Endothelial cell of umbilical vein (primary cell): ENCODE results near the gene IMPA2. TPM values are rescaled to one million over a fixed set of nuclear protein-coding genes. Genes with fewer than 3 reads are reported as not detected.
A peak's percentile ranks its signal among the peaks of the same experiment; 100 is the strongest.

Experiments
- BruUV-seq: library from RNA; stranded (reverse); fragments of 400-500 nt; replicated peaks from 2 replicates; lab custom pipeline; 2021; lab: Mats Ljungman, UMichigan
- CTCF ChIA-PET: fragments of 300-600, 350-600 bp; sonication (Branson Sonifier 250); formaldehyde crosslinking; loops from one replicate; lab custom pipeline; 2021; ENCODE audit warnings: antibody characterized with exemption, inconsistent platforms; lab: Charles Lee
- POLR2A ChIA-PET: fragments of 300-600, 350-600 bp; sonication (Branson Sonifier 250); formaldehyde crosslinking; loops from one replicate; lab custom pipeline; 2021; ENCODE audit warnings: antibody characterized with exemption, inconsistent platforms; lab: Charles Lee
- DNase-seq: peaks from one replicate; pipeline ENCODE4 v3.0.0-alpha.2; 2011; ENCODE audit warnings: low read depth, low spot score
- FAIRE-seq: peaks from 2 replicates; lab custom pipeline; 2011; peaks lifted over from hg19 to GRCh38; lab: Jason Lieb, UNC
- H2AFZ ChIP-seq: 2 replicates; pipeline ENCODE4 v1.6.0; 2012; ENCODE audit warnings: low read depth, low read length, control low read depth, inconsistent platforms
- H3K27ac ChIP-seq: 2 replicates; pipeline ENCODE4 v1.5.1; 2011; ENCODE audit warnings: low read depth, mild to moderate bottlenecking, control low read depth, low read length, moderate library complexity; ENCODE audit not compliant: insufficient read depth
- H3K27me3 ChIP-seq, 2 experiments: 2 replicates each; pipeline versions ENCODE4 v1.6.0 to v1.6.1; 2011; ENCODE audit warnings: low read length in 2 of 2, mixed read lengths in 1 of 2; ENCODE audit not compliant: control insufficient read depth in 2 of 2, insufficient read depth in 2 of 2
- H3K36me3 ChIP-seq, 2 experiments: 2 replicates in 1 of 2; 3 replicates in 1 of 2; pipeline ENCODE4 v1.5.1; 2011; ENCODE audit warnings: low read length in 2 of 2, mild to moderate bottlenecking in 1 of 2, moderate library complexity in 1 of 2; ENCODE audit not compliant: control insufficient read depth in 2 of 2, insufficient read depth in 2 of 2; ENCODE audit errors: extremely low read depth in 1 of 2
- H3K4me1 ChIP-seq: 3 replicates; pipeline ENCODE4 v1.5.1; 2011; ENCODE audit warnings: mild to moderate bottlenecking, low read length; ENCODE audit not compliant: control insufficient read depth, insufficient read depth; ENCODE audit errors: extremely low read depth
- H3K4me2 ChIP-seq: 2 replicates; pipeline ENCODE4 v1.6.1; 2011; ENCODE audit warnings: low read length, control low read depth, mixed read lengths; ENCODE audit not compliant: insufficient read depth
- H3K4me3 ChIP-seq, 3 experiments: fragments of 200-600 bp in 1 of 3; sonication (generic), shearing (Covaris generic) in 1 of 3; replicated peaks in 1 of 3; 2 replicates each; pipeline ENCODE4 v1.5.1; 2011 to 2016; ENCODE audit warnings: control low read depth in 3 of 3, low read length in 3 of 3, mild to moderate bottlenecking in 2 of 3, inconsistent platforms in 1 of 3, low read depth in 1 of 3, moderate library complexity in 1 of 3; ENCODE audit not compliant: insufficient read depth in 1 of 3
- H3K79me2 ChIP-seq: 2 replicates; pipeline ENCODE4 v1.6.0; 2012; ENCODE audit warnings: low read length, inconsistent platforms; ENCODE audit not compliant: control insufficient read depth, insufficient read depth
- H3K9ac ChIP-seq: replicated peaks from 2 replicates; pipeline ENCODE3; 2011; ENCODE audit warnings: low read length, control low read depth; ENCODE audit not compliant: insufficient read depth; ENCODE audit errors: extremely low read depth
- H3K9me1 ChIP-seq: replicated peaks from 3 replicates; pipeline ENCODE4 v1.6.0; 2011; ENCODE audit warnings: mild to moderate bottlenecking, low read length; ENCODE audit not compliant: control insufficient read depth, insufficient read depth; ENCODE audit errors: extremely low read depth
- H3K9me3 ChIP-seq: replicated peaks from 2 replicates; pipeline ENCODE4 v1.5.1; 2012; ENCODE audit warnings: low read length, inconsistent platforms; ENCODE audit not compliant: control insufficient read depth, insufficient read depth
- H4K20me1 ChIP-seq: replicated peaks from 2 replicates; pipeline ENCODE3; 2011; ENCODE audit warnings: mild to moderate bottlenecking, low read length; ENCODE audit not compliant: control insufficient read depth, insufficient read depth; ENCODE audit errors: extremely low read depth
- CTCF ChIP-seq, 2 donors: IDR thresholded peaks; 1 replicate in 1 of 2; 2 replicates in 1 of 2; pipeline ENCODE4 v1.5.1; 2011; ENCODE audit warnings: low read length in 2 of 2, mild to moderate bottlenecking in 2 of 2, moderate library complexity in 2 of 2, control low read depth in 1 of 2, inconsistent platforms in 1 of 2, low read depth in 1 of 2; ENCODE audit not compliant: insufficient read depth in 1 of 2; ENCODE audit errors: extremely low read depth in 1 of 2
- EZH2 ChIP-seq: IDR thresholded peaks from 2 replicates; pipeline ENCODE4 v1.6.1; 2012; ENCODE audit warnings: borderline replicate concordance, low read depth, mild to moderate bottlenecking, moderate library complexity, low read length, inconsistent platforms; ENCODE audit not compliant: severe bottlenecking
- FOS ChIP-seq: IDR thresholded peaks from 2 replicates; pipeline ENCODE4 v1.6.1; 2011; ENCODE audit warnings: mild to moderate bottlenecking, low read length, moderate library complexity, borderline replicate concordance; ENCODE audit not compliant: insufficient read depth
- GATA2 ChIP-seq: IDR thresholded peaks from 2 replicates; pipeline ENCODE4 v1.7.0; 2011; ENCODE audit warnings: low read depth, mild to moderate bottlenecking, moderate library complexity, mixed read lengths, low read length; ENCODE audit not compliant: insufficient read length, insufficient read depth
- JUN ChIP-seq: IDR thresholded peaks from 2 replicates; pipeline ENCODE4 v1.6.1; 2011; ENCODE audit warnings: borderline replicate concordance, low read depth; ENCODE audit not compliant: insufficient read length, insufficient read depth
- MAX ChIP-seq: IDR thresholded peaks from 2 replicates; pipeline ENCODE4 v1.6.1; 2011; ENCODE audit not compliant: insufficient read depth, insufficient read length
- MYC ChIP-seq: IDR thresholded peaks from one replicate; pipeline ENCODE4 v1.6.1; 2011; ENCODE audit warnings: mild to moderate bottlenecking, low read depth, low read length
- POLR2A ChIP-seq: IDR thresholded peaks from 2 replicates; pipeline ENCODE4 v1.6.1; 2012; ENCODE audit warnings: low read depth, mild to moderate bottlenecking, control low read depth, low read length
- POLR2AphosphoS5 ChIP-seq: IDR thresholded peaks from 2 replicates; pipeline ENCODE4 v1.6.1; 2012; ENCODE audit warnings: low read depth, mild to moderate bottlenecking, control low read depth, low read length, moderate library complexity; ENCODE audit not compliant: insufficient read depth
- dilution Hi-C: fragments of 300-500 bp; cut with MboI; formaldehyde crosslinking; loops from one replicate; pipeline ENCODE4 v1.15.0; 2019; ENCODE audit warnings: low sequenced_read_pairs; ENCODE audit not compliant: extremely low pct_ligation_motif_present
- intact Hi-C: fragments of 100-400 bp; cut with micrococcal nuclease; formaldehyde crosslinking; loops from one replicate; pipeline ENCODE4 v1.10.0; 2022
- polyA plus RNA-seq, 4 experiments: library from polyadenylated mRNA; depleted of rRNA in 3 of 4; stranded (reverse) in 3 of 4; unstranded in 1 of 4; fragments of >200 nt; gene quantifications; 2 replicates each; pipeline versions ENCODE4 v1.2.1 to v1.2.3, GENCODE V29; 2011 to 2012; ENCODE audit warnings: missing spikeins in 1 of 4
- total RNA-seq: library from RNA; stranded (reverse); gene quantifications from 2 replicates; pipeline ENCODE4 v1.2.3, GENCODE V29; 2021

Gene IMPA2
- total and polyA plus RNA-seq, 2 donors (not counting 3 experiments of a cell fraction or from before 2014, with no cell fraction given), result 6.1 to 8.0 TPM

- Histone ChIP-seq H3K9me3 (no peaks in the 10 kb centered on the region), H3K27ac (peak overlapping the region; percentile 57), H3K27me3 (no peaks in the 10 kb centered on the region), H3K9ac (peak overlapping the region; percentile 24), H4K20me1 (no peaks in the 10 kb centered on the region), H3K4me2 (peak overlapping the region; percentile 28), H3K4me3 (no peak overlapping the region), H3K9me1 (no peaks in the 10 kb centered on the region), H2AFZ (peak overlapping the region; percentile 67), H3K4me1 (peaks cover 4% of the 10 kb centered on the region), H3K36me3 (no peaks in the 10 kb centered on the region), H3K79me2 (no peaks in the 10 kb centered on the region)
- dilution Hi-C loops, result no loop called here
- intact Hi-C loops, result loop anchor here (1.0 to 2.0 kb wide), 3 partner anchors 8 to 47 kb away; partner anchors contain the start of genes IMPA2 and MPPE1
- TF ChIP-seq FOS (peak; percentile 46), POLR2AphosphoS5 (no peak)
- peak; percentile 87 for DNase-seq
- ChIA-PET POLR2A (no interaction called here), CTCF (interaction anchor here (0.9 to 3.8 kb wide), 4 partner anchors 12 to 39 kb away, joined by 3 to 17 read pairs (median 4); partner anchors contain the start of gene IMPA2)
- peak; percentile 65 for FAIRE-seq
- TSS peak; percentile 76 for BruUV-seq
Observed at GRCh38 chr18:11955239-11956029, 25.9 kb upstream of the IMPA2 start.

- no peak for TF ChIP-seq GATA2
- no peak for TF ChIP-seq POLR2AphosphoS5
- TF ChIP-seq POLR2A, result no peak
- no peak for TF ChIP-seq JUN
- no peak for TF ChIP-seq MAX
- no peak for TF ChIP-seq FOS
- no peak for TF ChIP-seq MYC
- no peak for TF ChIP-seq CTCF (IDR thresholded peaks at IDR 0.05; ENCODE audit: extremely low read depth in 1 of 2, insufficient read depth in 1 of 2, low read depth in 1 of 2, low read length in 2 of 2)
- TF ChIP-seq EZH2, result no peak
- Histone ChIP-seq H3K9me3 (no peaks in the 10 kb centered on the region), H4K20me1 (no peaks in the 10 kb centered on the region), H2AFZ (no peak overlapping the region), H3K9me1 (no peaks in the 10 kb centered on the region), H3K79me2 (no peaks in the 10 kb centered on the region), H3K4me1 (peaks cover 4% of the 10 kb centered on the region), H3K27me3 (no peaks in the 10 kb centered on the region), H3K4me3 (no peak overlapping the region), H3K4me2 (no peak overlapping the region), H3K9ac (no peak overlapping the region), H3K27ac (no peak overlapping the region), H3K36me3 (no peaks in the 10 kb centered on the region)
- intact Hi-C loops (no loop called here), dilution Hi-C loops (no loop called here)
- no peak for FAIRE-seq
- DNase-seq, result no peak
- ChIA-PET POLR2A (no interaction called here), CTCF (interaction anchor here (1.6 to 3.8 kb wide), 2 partner anchors 25 to 38 kb away, joined by 3 to 17 read pairs; partner anchors contain the start of gene IMPA2)
- no TSS peak for BruUV-seq
Observed at GRCh38 chr18:11956371-11957308, 24.7 kb upstream of the IMPA2 start.
